ENCODE data around the gene CNKSR1.

The CNKSR1 gene

GRCh38 chr1:26158271-26158907 is 18.9 kb upstream of the CNKSR1 start:
- no peak for TF ChIP-seq Cebpa-rat (IDR thresholded peaks at IDR 0.05)
- Histone ChIP-seq H3K27me3 (peaks cover 0 to 48% (median 7%) of the 10 kb centered on the region in 11 experiments; a peak in 9 of 22 replicates), H3K4me3 (peak overlapping the region in 8 of 10 experiments; percentile 52 to 69 (median 60); a peak in 16 of 20 replicates), H3K9me3 (replicated peaks in 1 of 11) (no peaks in the 10 kb centered on the region), H3K4me2 (peak overlapping the region; percentile 68 to 100 (median 97)), H3K36me3 (no peaks in the 10 kb centered on the region), H3K4me1 (peaks cover 59 to 97% (median 90%) of the 10 kb centered on the region in 10 experiments), H4K20me1 (no peaks in the 10 kb centered on the region), H3K27ac (peak overlapping the region in 9 of 11 experiments; percentile 43 to 77 (median 64); a peak in 17 of 22 replicates), H3K9ac (peak overlapping the region in 10 of 11 experiments; percentile 5 to 84 (median 74); a peak in 19 of 22 replicates)

DNA sequence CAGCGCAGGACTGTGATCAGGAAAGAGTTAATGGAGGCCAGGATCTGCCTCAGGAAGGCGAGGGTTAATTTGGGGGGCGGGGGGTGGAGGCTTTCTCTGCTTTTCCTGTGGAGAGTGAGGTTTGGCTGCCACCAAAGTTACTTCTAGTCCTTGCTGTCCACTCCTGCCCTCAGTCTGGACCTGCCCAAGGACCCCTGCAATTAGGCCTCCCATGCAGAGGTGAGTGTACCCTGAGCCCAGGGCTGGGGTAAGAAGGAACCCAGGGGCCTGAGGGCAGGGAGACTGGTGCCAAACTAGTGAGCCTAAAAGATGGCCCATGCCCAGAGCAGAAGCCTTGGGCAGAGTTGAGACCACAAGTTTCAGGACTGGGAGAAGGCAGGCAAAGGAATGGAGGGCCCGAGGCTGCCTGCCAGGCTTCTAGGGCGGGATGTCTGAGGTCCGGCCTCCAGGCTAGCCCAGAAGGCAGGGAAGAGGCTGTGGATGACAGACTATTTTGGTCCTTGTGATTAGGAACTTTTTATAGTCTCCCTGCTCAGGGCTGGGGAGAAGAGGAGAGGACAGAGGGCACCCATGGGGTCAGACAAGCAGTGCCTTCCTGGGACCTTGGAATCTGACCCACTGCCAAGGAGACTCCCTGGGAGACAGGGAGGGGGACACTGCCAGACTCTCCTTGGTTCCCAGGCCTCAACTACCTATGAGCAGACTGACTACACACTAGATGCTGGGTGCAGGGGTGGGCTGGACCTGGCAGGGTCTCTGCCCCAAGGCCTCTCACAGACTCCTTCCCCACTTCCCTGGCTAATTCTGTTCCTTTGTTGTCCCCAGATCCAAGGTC is 18.2 kb upstream of the CNKSR1 start, which contains the start of gene FAM110D:
Gene FAM110D (plus strand): TSS at position 172 of the 835 bp plus-strand sequence. CDS start 2,213 bp downstream, outside the sequence.
- Histone ChIP-seq H3K9me3 (replicated peaks in 1 of 11) (no peaks in the 10 kb centered on the region), H3K4me1 (peaks cover 64 to 97% (median 92%) of the 10 kb centered on the region in 10 experiments), H3K9ac (peak within 1 kb of the TSS; percentile 5 to 84 (median 73); a peak in 20 of 22 replicates), H3K27me3 (peaks cover 0 to 48% (median 7%) of the 10 kb centered on the region in 11 experiments; a peak in 9 of 22 replicates), H4K20me1 (no peaks in the 10 kb centered on the region), H3K27ac (peak within 1 kb of the TSS in 9 of 11 experiments; percentile 43 to 77 (median 64); a peak in 17 of 22 replicates), H3K4me3 (peak within 1 kb of the TSS in 8 of 10 experiments; percentile 52 to 69 (median 60); a peak in 16 of 20 replicates), H3K4me2 (peak within 1 kb of the TSS; percentile 68 to 100 (median 97)), H3K36me3 (no peaks in the 10 kb centered on the region)
- no peak for TF ChIP-seq Cebpa-rat (IDR thresholded peaks at IDR 0.05)

DNA sequence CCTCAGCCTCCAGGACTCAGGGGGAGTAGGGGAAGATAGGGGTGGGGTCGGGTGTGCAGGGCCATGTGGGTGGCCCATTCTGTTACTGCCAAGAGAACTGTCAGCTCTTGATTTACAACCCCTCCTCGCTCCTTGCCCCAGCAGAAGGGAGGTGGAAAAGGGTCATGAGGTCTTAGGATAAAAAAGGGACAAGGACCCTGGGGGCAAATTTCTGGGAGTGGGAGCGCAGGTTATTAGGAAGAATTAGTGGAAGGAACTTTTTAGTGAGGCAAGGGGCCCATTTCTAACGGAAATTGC is 17.6 kb upstream of the CNKSR1 start:
- no peaks in the 10 kb centered on the region for H4K20me1 ChIP-seq
- H3K36me3 ChIP-seq: no peaks in the 10 kb centered on the region
- peak overlapping the region in 7 of 11 experiments; percentile 43 to 77 (median 70); a peak in 13 of 22 replicates for H3K27ac ChIP-seq
- peaks cover 63 to 97% (median 92%) of the 10 kb centered on the region in 10 experiments for H3K4me1 ChIP-seq
- peak overlapping the region; percentile 68 to 100 (median 97) for H3K4me2 ChIP-seq
- H3K27me3 ChIP-seq: peaks cover 0 to 48% (median 7%) of the 10 kb centered on the region in 11 experiments; a peak in 9 of 22 replicates
- H3K9me3 ChIP-seq (replicated peaks in 1 of 11): no peaks in the 10 kb centered on the region
- peak overlapping the region in 9 of 11 experiments; percentile 63 to 84 (median 74); a peak in 18 of 22 replicates for H3K9ac ChIP-seq
- H3K4me3 ChIP-seq: peak overlapping the region in 8 of 10 experiments; percentile 52 to 69 (median 60); a peak in 16 of 20 replicates
- no peak for TF ChIP-seq Cebpa-rat (IDR thresholded peaks at IDR 0.05)

DNA sequence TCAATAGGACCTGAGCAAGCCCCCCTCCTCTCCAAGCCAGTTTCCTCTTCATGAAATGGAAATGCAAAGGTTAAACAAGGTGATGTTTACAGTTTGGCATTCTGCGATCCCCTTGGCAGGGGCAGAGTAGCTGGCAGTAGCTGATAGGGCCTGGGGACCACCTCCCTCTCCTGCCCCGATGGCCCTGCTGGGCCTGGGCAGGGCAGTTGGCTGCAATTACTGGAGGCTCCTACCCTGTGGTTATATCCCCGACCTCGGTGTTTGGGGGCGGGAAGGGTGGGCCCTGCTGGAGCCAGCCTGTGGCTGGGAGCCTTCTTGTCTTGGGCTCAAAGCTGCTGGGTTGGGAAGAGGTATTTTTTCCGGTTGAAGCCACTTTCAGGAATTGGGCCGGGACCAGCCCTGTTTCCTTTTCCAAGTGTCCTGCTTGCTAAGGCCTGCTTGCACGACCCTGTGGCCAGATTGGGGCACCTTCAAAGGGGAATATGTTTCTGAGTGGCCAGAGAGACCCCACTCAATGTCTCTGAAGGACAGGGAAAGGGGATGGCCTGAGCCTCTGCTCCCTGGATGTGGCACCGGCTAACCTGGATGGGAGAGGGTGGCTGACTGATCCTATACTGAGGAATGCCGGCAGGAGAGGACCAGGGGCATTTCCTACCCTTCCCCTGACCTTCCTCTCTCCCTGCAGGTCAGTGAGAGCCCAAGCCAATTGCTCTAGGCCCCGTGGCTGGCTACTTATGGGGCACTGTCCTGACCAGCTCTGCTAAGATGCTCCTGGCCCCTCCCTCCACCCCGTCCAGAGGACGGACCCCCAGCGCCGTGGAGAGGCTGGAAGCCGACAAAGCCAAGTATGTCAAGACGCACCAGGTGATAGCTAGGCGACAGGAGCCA is 16.5 kb upstream of the CNKSR1 start:
- TF ChIP-seq Cebpa-rat (IDR thresholded peaks at IDR 0.05): no peak
- H3K9me3 ChIP-seq (replicated peaks in 1 of 11): no peaks in the 10 kb centered on the region
- H3K4me2 ChIP-seq: peak overlapping the region; percentile 93 to 100 (median 97)
- peaks cover 0 to 38% (median 7%) of the 10 kb centered on the region in 11 experiments; a peak in 9 of 22 replicates for H3K27me3 ChIP-seq
- H3K36me3 ChIP-seq: no peaks in the 10 kb centered on the region
- peak overlapping the region; percentile 55 to 69 (median 60) for H3K4me3 ChIP-seq
- H4K20me1 ChIP-seq: no peaks in the 10 kb centered on the region
- H3K9ac ChIP-seq: peak overlapping the region; percentile 62 to 87 (median 79)
- peaks cover 60 to 97% (median 92%) of the 10 kb centered on the region in 10 experiments for H3K4me1 ChIP-seq
- H3K27ac ChIP-seq: peak overlapping the region in 10 of 11 experiments; percentile 23 to 88 (median 82); a peak in 18 of 22 replicates

DNA sequence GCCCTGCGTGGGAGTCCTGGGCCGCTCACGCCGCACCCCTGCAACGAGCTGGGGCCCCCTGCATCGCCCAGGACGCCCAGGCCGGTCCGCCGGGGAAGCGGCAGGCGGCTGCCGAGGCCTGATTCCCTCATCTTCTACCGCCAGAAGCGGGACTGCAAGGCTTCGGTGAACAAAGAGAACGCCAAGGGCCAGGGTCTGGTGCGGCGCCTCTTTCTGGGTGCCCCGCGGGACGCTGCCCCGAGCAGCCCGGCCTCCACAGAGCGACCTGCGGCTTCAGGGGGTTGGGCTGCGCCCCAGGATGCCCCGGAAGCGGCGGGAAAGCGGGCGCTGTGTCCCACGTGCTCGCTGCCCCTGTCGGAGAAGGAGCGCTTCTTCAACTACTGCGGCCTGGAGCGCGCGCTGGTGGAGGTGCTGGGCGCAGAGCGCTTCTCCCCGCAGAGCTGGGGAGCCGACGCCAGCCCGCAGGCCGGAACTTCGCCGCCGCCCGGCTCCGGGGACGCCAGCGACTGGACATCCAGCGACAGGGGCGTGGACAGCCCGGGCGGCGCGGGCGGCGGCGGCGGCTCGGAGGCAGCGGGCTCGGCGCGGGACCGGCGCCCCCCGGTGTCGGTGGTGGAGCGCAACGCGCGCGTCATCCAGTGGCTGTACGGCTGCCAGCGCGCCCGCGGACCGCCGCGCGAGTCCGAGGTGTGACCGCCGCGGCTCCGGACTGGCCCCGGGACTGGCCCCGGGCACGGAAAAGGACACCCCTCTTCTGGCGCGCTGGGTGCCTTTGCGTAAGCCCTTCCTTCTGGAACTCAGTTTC is 15.7 kb upstream of the CNKSR1 start:
- Histone ChIP-seq H3K4me1 (peaks cover 52 to 91% (median 83%) of the 10 kb centered on the region in 10 experiments), H3K9ac (peak overlapping the region; percentile 62 to 87 (median 79)), H3K9me3 (replicated peaks in 1 of 11) (no peaks in the 10 kb centered on the region), H3K36me3 (no peaks in the 10 kb centered on the region), H3K27ac (peak overlapping the region in 10 of 11 experiments; percentile 23 to 88 (median 82); a peak in 19 of 22 replicates), H4K20me1 (no peaks in the 10 kb centered on the region), H3K27me3 (peaks cover 0 to 30% (median 6%) of the 10 kb centered on the region in 11 experiments; a peak in 9 of 22 replicates), H3K4me2 (peak overlapping the region; percentile 93 to 100 (median 97)), H3K4me3 (peak overlapping the region; percentile 53 to 68 (median 60))
- TF ChIP-seq Cebpa-rat (IDR thresholded peaks at IDR 0.05): no peak

- no peak for TF ChIP-seq Cebpa-rat (IDR thresholded peaks at IDR 0.05)
- Histone ChIP-seq H3K9me3 (replicated peaks in 1 of 11) (no peaks in the 10 kb centered on the region), H4K20me1 (no peaks in the 10 kb centered on the region), H3K4me1 (peaks cover 47 to 85% (median 77%) of the 10 kb centered on the region in 10 experiments), H3K27me3 (peaks cover 0 to 29% (median 6%) of the 10 kb centered on the region in 11 experiments; a peak in 9 of 22 replicates), H3K36me3 (no peaks in the 10 kb centered on the region), H3K9ac (peak overlapping the region; percentile 62 to 87 (median 79); a peak in 21 of 22 replicates), H3K27ac (peak overlapping the region in 9 of 11 experiments; percentile 50 to 88 (median 83); a peak in 15 of 22 replicates), H3K4me3 (peak overlapping the region; percentile 53 to 68 (median 60)), H3K4me2 (peak overlapping the region; percentile 93 to 100 (median 97))
Measured at GRCh38 chr1:26162220-26162709, 15.0 kb upstream of the CNKSR1 start.

GRCh38 chr1:26163684-26164035 is 13.6 kb upstream of the CNKSR1 start:
- peak overlapping the region in 10 of 11 experiments; percentile 47 to 75 (median 68); a peak in 18 of 22 replicates for H3K9ac ChIP-seq
- peak overlapping the region in 1 of 11 experiments; percentile 26; a peak in 1 of 22 replicates for H3K27ac ChIP-seq
- H3K36me3 ChIP-seq: no peaks in the 10 kb centered on the region
- peaks cover 0 to 29% (median 6%) of the 10 kb centered on the region in 11 experiments; a peak in 9 of 22 replicates for H3K27me3 ChIP-seq
- no peaks in the 10 kb centered on the region for H4K20me1 ChIP-seq
- peak overlapping the region; percentile 46 to 68 (median 54) for H3K4me3 ChIP-seq
- peak overlapping the region; percentile 74 to 95 (median 91) for H3K4me2 ChIP-seq
- no peak for TF ChIP-seq Cebpa-rat (IDR thresholded peaks at IDR 0.05)
- H3K4me1 ChIP-seq: peaks cover 42 to 71% (median 63%) of the 10 kb centered on the region in 10 experiments
- no peaks in the 10 kb centered on the region for H3K9me3 ChIP-seq (replicated peaks in 1 of 11)
